H1 (cell line): Measurements from ENCODE around the gene PLK3.
A peak's percentile ranks its signal among the peaks of the same experiment; 100 is the strongest.

Experiments
- EZH2 ChIP-seq: fragments of 200-600 bp; sonication (generic); IDR thresholded peaks from 2 replicates; pipeline ENCODE4 v1.7.1; 2012; ENCODE audit warnings: low read depth, mild to moderate bottlenecking, moderate library complexity, low read length, inconsistent platforms; ENCODE audit not compliant: severe bottlenecking
- NRF1 ChIP-seq: IDR thresholded peaks from 2 replicates; pipeline ENCODE4 v1.6.1; 2011; ENCODE audit warnings: mild to moderate bottlenecking, low read depth, low read length, improper control_type of control experiment
- SIN3A ChIP-seq, 2 experiments: IDR thresholded peaks in 1 of 2; conservative IDR thresholded peaks in 1 of 2; 2 replicates each; pipeline ENCODE4 v1.6.1; 2011 to 2012; ENCODE audit warnings: low read length in 2 of 2, improper control_type of control experiment in 1 of 2, low read depth in 1 of 2, mild to moderate bottlenecking in 1 of 2
- TF ChIP-seq, protein P1 (sequence below), 3 experiments: IDR thresholded peaks; 1 replicate in 2 of 3; 2 replicates in 1 of 3; pipeline versions ENCODE4 v1.5.1 to v1.6.1; 2011; ENCODE audit warnings: low read length in 3 of 3, mild to moderate bottlenecking in 3 of 3, inconsistent platforms in 2 of 3, low read depth in 1 of 3, moderate library complexity in 1 of 3; ENCODE audit not compliant: insufficient read depth in 1 of 3; ENCODE audit errors: control extremely low read depth in 1 of 3

DNA sequence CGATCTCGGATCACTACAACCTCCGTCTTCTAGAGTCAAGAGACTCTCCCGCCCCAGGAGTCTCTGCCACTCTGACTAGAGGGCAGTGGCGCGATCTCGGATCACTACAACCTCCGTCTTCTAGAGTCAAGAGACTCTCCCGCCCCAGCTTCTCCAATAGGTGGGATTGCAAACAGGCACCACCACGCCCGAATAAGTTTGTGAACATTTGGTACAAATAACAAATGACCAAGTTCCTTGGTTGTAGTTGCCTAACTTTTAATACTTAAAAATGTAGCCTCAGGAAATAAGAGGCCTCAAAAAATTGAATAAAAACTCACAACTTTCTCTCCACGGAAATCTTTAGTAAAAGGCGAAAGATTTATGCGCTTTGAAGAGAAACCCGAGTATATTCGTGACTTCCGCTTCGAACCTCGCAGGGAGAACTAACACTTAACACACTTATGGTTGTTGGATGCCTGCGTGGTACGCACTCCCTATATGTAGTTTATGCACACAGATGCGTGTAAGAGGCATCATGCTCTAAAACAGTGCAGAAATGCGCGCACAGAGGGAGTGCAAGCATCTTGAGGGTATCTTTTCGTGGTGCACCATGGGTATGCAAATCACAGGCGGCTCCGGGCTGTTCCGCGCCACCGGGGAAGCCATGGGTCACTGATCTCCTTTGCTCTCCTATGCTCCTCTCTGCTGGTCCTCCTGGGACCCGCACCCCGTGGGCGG lies 19.6 kb downstream of the PLK3 start:
- TF ChIP-seq, protein P1, sequence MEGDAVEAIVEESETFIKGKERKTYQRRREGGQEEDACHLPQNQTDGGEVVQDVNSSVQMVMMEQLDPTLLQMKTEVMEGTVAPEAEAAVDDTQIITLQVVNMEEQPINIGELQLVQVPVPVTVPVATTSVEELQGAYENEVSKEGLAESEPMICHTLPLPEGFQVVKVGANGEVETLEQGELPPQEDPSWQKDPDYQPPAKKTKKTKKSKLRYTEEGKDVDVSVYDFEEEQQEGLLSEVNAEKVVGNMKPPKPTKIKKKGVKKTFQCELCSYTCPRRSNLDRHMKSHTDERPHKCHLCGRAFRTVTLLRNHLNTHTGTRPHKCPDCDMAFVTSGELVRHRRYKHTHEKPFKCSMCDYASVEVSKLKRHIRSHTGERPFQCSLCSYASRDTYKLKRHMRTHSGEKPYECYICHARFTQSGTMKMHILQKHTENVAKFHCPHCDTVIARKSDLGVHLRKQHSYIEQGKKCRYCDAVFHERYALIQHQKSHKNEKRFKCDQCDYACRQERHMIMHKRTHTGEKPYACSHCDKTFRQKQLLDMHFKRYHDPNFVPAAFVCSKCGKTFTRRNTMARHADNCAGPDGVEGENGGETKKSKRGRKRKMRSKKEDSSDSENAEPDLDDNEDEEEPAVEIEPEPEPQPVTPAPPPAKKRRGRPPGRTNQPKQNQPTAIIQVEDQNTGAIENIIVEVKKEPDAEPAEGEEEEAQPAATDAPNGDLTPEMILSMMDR (IDR thresholded peaks at IDR 0.05; ENCODE audit: control extremely low read depth in 1 of 3, insufficient read depth in 1 of 3, low read depth in 1 of 3, low read length in 3 of 3) = 0 out of 4 replicates have a peak, but pooled peaks of 1 of the 3 experiments have one; percentile 5
- TF ChIP-seq SIN3A (conservative IDR thresholded peaks at IDR 0.05 in 1 of 2, IDR thresholded peaks at IDR 0.05 in 1 of 2; ENCODE audit: low read depth in 1 of 2, low read length in 2 of 2) = peak; percentile 8 to 76; a peak in 1 of 4 replicates
- no peak for TF ChIP-seq EZH2
- TF ChIP-seq NRF1 = no peak
